ENCODE measurements around the gene SPO11. TPM values are rescaled to one million over a fixed set of nuclear protein-coding genes. Genes with fewer than 3 reads are reported as not detected.

SPO11 gene
- total and polyA plus RNA-seq, 3 experiments from 2014 or later, result not detected

GRCh38 chr20:57315083-57315975 lies 14.3 kb upstream of the SPO11 start:
- Histone ChIP-seq H3K4me1 (ENCODE audit: insufficient read depth, low read length) (no peaks in the 10 kb centered on the region), H3K4me3 (ENCODE audit: low read length) (no peak overlapping the region), H3K9me3 (ENCODE audit: low read length) (no peaks in the 10 kb centered on the region), H3K36me3 (ENCODE audit: insufficient read depth, low read length) (no peaks in the 10 kb centered on the region), H3K27me3 (ENCODE audit: insufficient read depth, low read length, poor library complexity, severe bottlenecking) (peaks cover 4% of the 10 kb centered on the region), H3K27ac (ENCODE audit: low read depth, low read length) (no peak overlapping the region)
- H3K27ac Mint-ChIP-seq, result peak overlapping the region in 1 of 8 donors; percentile 19
- H3K9me3 Mint-ChIP-seq, result no peaks in the 10 kb centered on the region
- ChIA-PET CTCF (no interaction called here), POLR2A (no interaction called here)
- no peak overlapping the region for H3K4me3 Mint-ChIP-seq
- H3K27me3 Mint-ChIP-seq, result peaks cover 15 to 34% of the 10 kb centered on the region in 2 donors
- no peak for DNase-seq
- no peaks in the 10 kb centered on the region for H3K4me1 Mint-ChIP-seq
- no peaks in the 10 kb centered on the region for H3K36me3 Mint-ChIP-seq

- DNase-seq, result no peak
- Mint-ChIP-seq H3K4me3 (no peak overlapping the region), H3K9me3 (no peaks in the 10 kb centered on the region), H3K27ac (no peak overlapping the region), H3K4me1 (no peaks in the 10 kb centered on the region), H3K27me3 (peaks cover 15 to 36% of the 10 kb centered on the region in 2 donors), H3K36me3 (no peaks in the 10 kb centered on the region)
- H3K9me3 ChIP-seq (ENCODE audit: low read length), result no peaks in the 10 kb centered on the region
- CTCF ChIA-PET, result no interaction called here
- no peaks in the 10 kb centered on the region for H3K36me3 ChIP-seq (ENCODE audit: insufficient read depth, low read length)
- peaks cover 4% of the 10 kb centered on the region for H3K27me3 ChIP-seq (ENCODE audit: insufficient read depth, low read length, poor library complexity, severe bottlenecking)
- H3K4me1 ChIP-seq (ENCODE audit: insufficient read depth, low read length), result no peaks in the 10 kb centered on the region
- H3K27ac ChIP-seq (ENCODE audit: low read depth, low read length), result no peak overlapping the region
- POLR2A ChIA-PET, result no interaction called here
- H3K4me3 ChIP-seq (ENCODE audit: low read length), result no peak overlapping the region
Measured at GRCh38 chr20:57315976-57316480, 13.6 kb upstream of the SPO11 start.

GRCh38 chr20:57316795-57317201 lies 12.8 kb upstream of the SPO11 start:
- H3K27ac Mint-ChIP-seq, result no peak overlapping the region
- no peaks in the 10 kb centered on the region for H3K9me3 Mint-ChIP-seq
- Histone ChIP-seq H3K27me3 (ENCODE audit: insufficient read depth, low read length, poor library complexity, severe bottlenecking) (peaks cover 4% of the 10 kb centered on the region), H3K4me1 (ENCODE audit: insufficient read depth, low read length) (no peaks in the 10 kb centered on the region), H3K4me3 (ENCODE audit: low read length) (no peak overlapping the region), H3K36me3 (ENCODE audit: insufficient read depth, low read length) (no peaks in the 10 kb centered on the region), H3K27ac (ENCODE audit: low read depth, low read length) (no peak overlapping the region), H3K9me3 (ENCODE audit: low read length) (no peaks in the 10 kb centered on the region)
- no peak overlapping the region for H3K4me3 Mint-ChIP-seq
- no peaks in the 10 kb centered on the region for H3K4me1 Mint-ChIP-seq
- DNase-seq, result no peak
- no peaks in the 10 kb centered on the region for H3K36me3 Mint-ChIP-seq
- ChIA-PET POLR2A (no interaction called here), CTCF (no interaction called here)
- peaks cover 17 to 43% of the 10 kb centered on the region in 2 donors for H3K27me3 Mint-ChIP-seq

GRCh38 chr20:57317316-57317788 lies 12.3 kb upstream of the SPO11 start:
- Mint-ChIP-seq H3K9me3 (no peaks in the 10 kb centered on the region), H3K4me1 (no peaks in the 10 kb centered on the region), H3K27ac (no peak overlapping the region), H3K36me3 (no peaks in the 10 kb centered on the region), H3K4me3 (no peak overlapping the region), H3K27me3 (peaks cover 20 to 47% of the 10 kb centered on the region in 2 donors)
- ChIA-PET CTCF (no interaction called here), POLR2A (no interaction called here)
- no peak overlapping the region for H3K4me3 ChIP-seq (ENCODE audit: low read length)
- H3K36me3 ChIP-seq (ENCODE audit: insufficient read depth, low read length), result no peaks in the 10 kb centered on the region
- no peaks in the 10 kb centered on the region for H3K4me1 ChIP-seq (ENCODE audit: insufficient read depth, low read length)
- peaks cover 4% of the 10 kb centered on the region for H3K27me3 ChIP-seq (ENCODE audit: insufficient read depth, low read length, poor library complexity, severe bottlenecking)
- H3K27ac ChIP-seq (ENCODE audit: low read depth, low read length), result no peak overlapping the region
- H3K9me3 ChIP-seq (ENCODE audit: low read length), result no peaks in the 10 kb centered on the region
- DNase-seq, result no peak

- ChIA-PET CTCF (no interaction called here), POLR2A (no interaction called here)
- Histone ChIP-seq H3K27me3 (ENCODE audit: insufficient read depth, low read length, poor library complexity, severe bottlenecking) (peaks cover 4% of the 10 kb centered on the region), H3K27ac (ENCODE audit: low read depth, low read length) (no peak overlapping the region), H3K4me1 (ENCODE audit: insufficient read depth, low read length) (no peaks in the 10 kb centered on the region), H3K9me3 (ENCODE audit: low read length) (no peaks in the 10 kb centered on the region), H3K4me3 (ENCODE audit: low read length) (no peak overlapping the region), H3K36me3 (ENCODE audit: insufficient read depth, low read length) (no peaks in the 10 kb centered on the region)
- no peaks in the 10 kb centered on the region for H3K9me3 Mint-ChIP-seq
- no peak overlapping the region for H3K27ac Mint-ChIP-seq
- no peak overlapping the region for H3K4me3 Mint-ChIP-seq
- H3K4me1 Mint-ChIP-seq, result no peaks in the 10 kb centered on the region
- DNase-seq, result peak in 1 of 5 donors; percentile 6
- no peaks in the 10 kb centered on the region for H3K36me3 Mint-ChIP-seq
- peaks cover 24 to 52% of the 10 kb centered on the region in 2 donors for H3K27me3 Mint-ChIP-seq
Measured at GRCh38 chr20:57317789-57318371, 11.7 kb upstream of the SPO11 start.

GRCh38 chr20:57319584-57319983 lies 10.0 kb upstream of the SPO11 start:
- no peaks in the 10 kb centered on the region for H3K36me3 Mint-ChIP-seq
- peaks cover 0 to under 1% (median 0%) of the 10 kb centered on the region in 5 donors for H3K9me3 Mint-ChIP-seq
- H3K4me3 Mint-ChIP-seq, result no peak overlapping the region
- ChIA-PET CTCF (no interaction called here), POLR2A (no interaction called here)
- Histone ChIP-seq H3K4me3 (ENCODE audit: low read length) (no peak overlapping the region), H3K36me3 (ENCODE audit: insufficient read depth, low read length) (no peaks in the 10 kb centered on the region), H3K4me1 (ENCODE audit: insufficient read depth, low read length) (no peaks in the 10 kb centered on the region), H3K27ac (ENCODE audit: low read depth, low read length) (no peak overlapping the region), H3K27me3 (ENCODE audit: insufficient read depth, low read length, poor library complexity, severe bottlenecking) (peaks cover 4% of the 10 kb centered on the region), H3K9me3 (ENCODE audit: low read length) (no peaks in the 10 kb centered on the region)
- DNase-seq, result no peak
- H3K4me1 Mint-ChIP-seq, result no peaks in the 10 kb centered on the region
- H3K27ac Mint-ChIP-seq, result no peak overlapping the region
- H3K27me3 Mint-ChIP-seq, result peaks cover 26 to 55% of the 10 kb centered on the region in 2 donors

- Histone ChIP-seq H3K4me3 (ENCODE audit: low read length) (no peak overlapping the region), H3K9me3 (ENCODE audit: low read length) (no peaks in the 10 kb centered on the region), H3K27me3 (ENCODE audit: insufficient read depth, low read length, poor library complexity, severe bottlenecking) (peaks cover 4% of the 10 kb centered on the region), H3K36me3 (ENCODE audit: insufficient read depth, low read length) (no peaks in the 10 kb centered on the region), H3K27ac (ENCODE audit: low read depth, low read length) (no peak overlapping the region), H3K4me1 (ENCODE audit: insufficient read depth, low read length) (no peaks in the 10 kb centered on the region)
- H3K27ac Mint-ChIP-seq, result no peak overlapping the region
- H3K9me3 Mint-ChIP-seq, result peaks cover 0 to 3% (median 0%) of the 10 kb centered on the region in 5 donors
- H3K4me3 Mint-ChIP-seq, result no peak overlapping the region
- peaks cover 0 to 2% (median 0%) of the 10 kb centered on the region in 3 donors for H3K36me3 Mint-ChIP-seq
- H3K4me1 Mint-ChIP-seq, result no peaks in the 10 kb centered on the region
- peaks cover 23 to 59% of the 10 kb centered on the region in 2 donors for H3K27me3 Mint-ChIP-seq
- ChIA-PET POLR2A (no interaction called here), CTCF (no interaction called here)
- no peak for DNase-seq
Measured at GRCh38 chr20:57320358-57320757, 9.2 kb upstream of the SPO11 start.

- Mint-ChIP-seq H3K4me3 (no peak overlapping the region), H3K27me3 (peaks cover 24 to 55% of the 10 kb centered on the region in 2 donors), H3K9me3 (peaks cover 0 to 3% (median 0%) of the 10 kb centered on the region in 5 donors), H3K27ac (no peak overlapping the region), H3K36me3 (peaks cover 0 to 2% (median 0%) of the 10 kb centered on the region in 3 donors), H3K4me1 (no peaks in the 10 kb centered on the region)
- Histone ChIP-seq H3K27me3 (ENCODE audit: insufficient read depth, low read length, poor library complexity, severe bottlenecking) (peaks cover 4% of the 10 kb centered on the region), H3K4me1 (ENCODE audit: insufficient read depth, low read length) (no peaks in the 10 kb centered on the region), H3K4me3 (ENCODE audit: low read length) (no peak overlapping the region), H3K9me3 (ENCODE audit: low read length) (no peaks in the 10 kb centered on the region), H3K27ac (ENCODE audit: low read depth, low read length) (no peak overlapping the region), H3K36me3 (ENCODE audit: insufficient read depth, low read length) (no peaks in the 10 kb centered on the region)
- POLR2A ChIA-PET, result no interaction called here
- CTCF ChIA-PET, result no interaction called here
- DNase-seq, result no peak
Measured at GRCh38 chr20:57321142-57321541, 8.5 kb upstream of the SPO11 start.
